Muscle of arm (tissue), 14 donors: ENCODE results near the gene CHST12. TPM values are rescaled to one million over a fixed set of nuclear protein-coding genes. Genes with fewer than 3 reads are reported as not detected.
A peak's percentile ranks its signal among the peaks of the same experiment; 100 is the strongest.

ENCODE experiments used
- DNase-seq: peaks from one replicate; pipeline ENCODE4 v3.0.0-alpha.2; 2013
- long read RNA-seq, 11 donors: transcript quantifications; one replicate each; lab custom pipeline, GENCODE V29; 2026
- polyA plus RNA-seq, 12 donors: library from polyadenylated mRNA; unstranded; fragments of 120-200 nt; gene quantifications; one replicate each; pipeline ENCODE4 v1.2.1, GENCODE V29; 2013; ENCODE audit not compliant: insufficient read length in 12 of 12

The CHST12 gene
- 10 to 100 TPM in 2 of 12 donors, 1 to 10 TPM in 8, not detected in 2; 6.6 to 15.7 (median 7.8) TPM for polyA plus RNA-seq
- long read RNA-seq, donor 1, full-length matches to known transcripts: 4 of 17 reads
- long read RNA-seq, donor 1, partial matches to known transcripts: 13 of 17 reads
- long read RNA-seq, donor 1, other reads (novel, unspliced or antisense): 0 of 17 reads
- long read RNA-seq, donor 2, full-length matches to known transcripts: 6 of 15 reads
- long read RNA-seq, donor 2, partial matches to known transcripts: 9 of 15 reads
- long read RNA-seq, donor 2, other reads (novel, unspliced or antisense): 0 of 15 reads
- long read RNA-seq, donor 3, full-length matches to known transcripts: 5 of 5 reads
- long read RNA-seq, donor 3, partial matches to known transcripts: 0 of 5 reads
- long read RNA-seq, donor 3, other reads (novel, unspliced or antisense): 0 of 5 reads
- long read RNA-seq, donor 4, full-length matches to known transcripts: 3 of 3 reads
- long read RNA-seq, donor 4, partial matches to known transcripts: 0 of 3 reads
- long read RNA-seq, donor 4, other reads (novel, unspliced or antisense): 0 of 3 reads
- long read RNA-seq, donor 5, full-length matches to known transcripts: 11 of 11 reads
- long read RNA-seq, donor 5, partial matches to known transcripts: 0 of 11 reads
- long read RNA-seq, donor 5, other reads (novel, unspliced or antisense): 0 of 11 reads
- long read RNA-seq, donor 6, full-length matches to known transcripts: 6 of 6 reads
- long read RNA-seq, donor 6, partial matches to known transcripts: 0 of 6 reads
- long read RNA-seq, donor 6, other reads (novel, unspliced or antisense): 0 of 6 reads
- long read RNA-seq, donor 7, full-length matches to known transcripts: 6 of 6 reads
- long read RNA-seq, donor 7, partial matches to known transcripts: 0 of 6 reads
- long read RNA-seq, donor 7, other reads (novel, unspliced or antisense): 0 of 6 reads
- long read RNA-seq, donor 8, full-length matches to known transcripts: 7 of 7 reads
- long read RNA-seq, donor 8, partial matches to known transcripts: 0 of 7 reads
- long read RNA-seq, donor 8, other reads (novel, unspliced or antisense): 0 of 7 reads
- long read RNA-seq, donor 9, full-length matches to known transcripts: 3 of 3 reads
- long read RNA-seq, donor 9, partial matches to known transcripts: 0 of 3 reads
- long read RNA-seq, donor 9, other reads (novel, unspliced or antisense): 0 of 3 reads
- long read RNA-seq, donor 10, full-length matches to known transcripts: 7 of 13 reads
- long read RNA-seq, donor 10, partial matches to known transcripts: 0 of 13 reads
- long read RNA-seq, donor 10, other reads (novel, unspliced or antisense): 6 of 13 reads
- long read RNA-seq, donor 11, full-length matches to known transcripts: 2 of 2 reads
- long read RNA-seq, donor 11, partial matches to known transcripts: 0 of 2 reads
- long read RNA-seq, donor 11, other reads (novel, unspliced or antisense): 0 of 2 reads

- peak; percentile 92 for DNase-seq
Observed at GRCh38 chr7:2403014-2403717, at the start of gene CHST12. Gene CHST12, plus strand, starts transcription at chr7:2403611. Its CDS starts 29,029 bp downstream, at chr7:2432640.

- DNase-seq: peak; percentile 93
Observed at GRCh38 chr7:2353936-2354185, 49.5 kb upstream of the CHST12 start.

GRCh38 chr7:2354186-2354938 is 49.0 kb upstream of the CHST12 start, which contains the start of gene EIF3B:
Gene EIF3B, plus strand, starts transcription at chr7:2354827. Its CDS starts 95 bp downstream, at chr7:2354922.
- DNase-seq: peak; percentile 97

- no peak for DNase-seq
Observed at GRCh38 chr7:2354939-2355704, 48.3 kb upstream of the CHST12 start.

GRCh38 chr7:2355705-2356008 is 47.8 kb upstream of the CHST12 start:
- no peak for DNase-seq

GRCh38 chr7:2357165-2357564 is 46.2 kb upstream of the CHST12 start:
- no peak for DNase-seq

GRCh38 chr7:2357571-2357970 is 45.8 kb upstream of the CHST12 start:
- DNase-seq: no peak

- no peak for DNase-seq
Observed at GRCh38 chr7:2358968-2359527, 44.4 kb upstream of the CHST12 start.

GRCh38 chr7:2359610-2360009 is 43.8 kb upstream of the CHST12 start:
- DNase-seq: no peak

- DNase-seq: no peak
Observed at GRCh38 chr7:2360796-2361195, 42.6 kb upstream of the CHST12 start.

- DNase-seq: no peak
Observed at GRCh38 chr7:2362385-2363088, 40.9 kb upstream of the CHST12 start.

GRCh38 chr7:2369139-2369538 is 34.3 kb upstream of the CHST12 start:
- no peak for DNase-seq

GRCh38 chr7:2371329-2371728 is 32.1 kb upstream of the CHST12 start:
- DNase-seq: no peak

- DNase-seq: no peak
Observed at GRCh38 chr7:2372724-2373123, 30.7 kb upstream of the CHST12 start.

- DNase-seq: no peak
Observed at GRCh38 chr7:2373124-2373556, 30.3 kb upstream of the CHST12 start.

- DNase-seq: no peak
Observed at GRCh38 chr7:2373646-2374045, 29.8 kb upstream of the CHST12 start.

- DNase-seq: no peak
Observed at GRCh38 chr7:2374401-2374800, 29.0 kb upstream of the CHST12 start.
